Activated CD4-positive, alpha-beta T cell treated with anti-CD3 and anti-CD28 coated beads, Interleukin-2, Interleukin-6, amounts not matched to agents 100 ng/mL and 50 ng/mL, durations not matched to agents 16 hours and 8 hours (primary cell): ENCODE results near the gene MGST2.
"Not testable (repeated sequence)": the region's sequence is repeated elsewhere in the genome, so short reads cannot be mapped to it uniquely, and the experiment has no call there.

Source experiments
- DNase-seq: peaks from one replicate; pipeline ENCODE4 v3.0.0-alpha.2; 2020

MGST2 gene

GRCh38 chr4:139665690-139666529, at the start of gene MGST2:
TSS of gene MGST2 (plus strand) at chr4:139665819. CDS start at chr4:139666020, 201 bp downstream.
- DNase-seq: peak; percentile 67

GRCh38 chr4:139617702-139618490, 47.7 kb upstream of the MGST2 start:
- DNase-seq: no peak

GRCh38 chr4:139619644-139620043, 46.0 kb upstream of the MGST2 start:
- DNase-seq: peak; percentile 28

- DNase-seq: no peak
These were observed 42.7 kb upstream of the MGST2 start for GRCh38 chr4:139622901-139623381.

- DNase-seq: no peak
These were observed 41.1 kb upstream of the MGST2 start for GRCh38 chr4:139624441-139625092.

GRCh38 chr4:139625093-139625455, 40.5 kb upstream of the MGST2 start:
- no peak for DNase-seq

- no peak for DNase-seq
These were observed 40.1 kb upstream of the MGST2 start for GRCh38 chr4:139625482-139625881.

GRCh38 chr4:139628184-139629012, 37.2 kb upstream of the MGST2 start:
- no peak for DNase-seq

GRCh38 chr4:139629436-139630125, 36.0 kb upstream of the MGST2 start:
- DNase-seq: no peak

GRCh38 chr4:139630126-139630495, 35.5 kb upstream of the MGST2 start:
- DNase-seq: no peak

GRCh38 chr4:139630991-139631390, 34.6 kb upstream of the MGST2 start:
- no peak for DNase-seq

- DNase-seq: no peak
These were observed 33.8 kb upstream of the MGST2 start for GRCh38 chr4:139631791-139632190.

- DNase-seq: not testable (repeated sequence)
These were observed 32.9 kb upstream of the MGST2 start for GRCh38 chr4:139632739-139633138.

GRCh38 chr4:139633195-139633594, 32.4 kb upstream of the MGST2 start:
- DNase-seq: no peak

- no peak for DNase-seq
These were observed 32.0 kb upstream of the MGST2 start for GRCh38 chr4:139633661-139634060.

- DNase-seq: no peak
These were observed 29.7 kb upstream of the MGST2 start for GRCh38 chr4:139635966-139636365.

GRCh38 chr4:139638306-139638705, 27.3 kb upstream of the MGST2 start:
- DNase-seq: not testable (repeated sequence)

GRCh38 chr4:139639654-139640053, 26.0 kb upstream of the MGST2 start:
- no peak for DNase-seq

GRCh38 chr4:139641218-139641617, 24.4 kb upstream of the MGST2 start:
- no peak for DNase-seq

- no peak for DNase-seq
These were observed 23.3 kb upstream of the MGST2 start for GRCh38 chr4:139642364-139642763.

- no peak for DNase-seq
These were observed 22.4 kb upstream of the MGST2 start for GRCh38 chr4:139643042-139643895.
